Chondrocyte (in vitro differentiated cells): ENCODE data around the gene SLC27A5. TPM values are rescaled to one million over a fixed set of nuclear protein-coding genes. Genes with fewer than 3 reads are reported as not detected.

Experiments used
- DNase-seq: peaks from one replicate; pipeline ENCODE4 v3.0.0; 2021; ENCODE audit warnings: mixed read lengths, low spot score
- H3K27ac Mint-ChIP-seq: one replicate; pipeline ENCODE4 v1.8.0; 2021; ENCODE audit warnings: mild to moderate bottlenecking, moderate library complexity, mixed read lengths; ENCODE audit not compliant: unreplicated experiment
- H3K27me3 Mint-ChIP-seq: 2 replicates; pipeline ENCODE4 v1.8.0; 2021; ENCODE audit warnings: low read depth, mixed read lengths
- H3K36me3 Mint-ChIP-seq: 2 replicates; pipeline ENCODE4 v1.8.0; 2021; ENCODE audit warnings: low read depth, mixed read lengths
- H3K4me1 Mint-ChIP-seq: 2 replicates; pipeline ENCODE4 v1.8.0; 2021; ENCODE audit warnings: low read depth, mild to moderate bottlenecking, mixed read lengths
- H3K4me3 Mint-ChIP-seq: one replicate; pipeline ENCODE4 v1.8.0; 2021; ENCODE audit warnings: mild to moderate bottlenecking, moderate library complexity, mixed read lengths; ENCODE audit not compliant: unreplicated experiment
- H3K9me3 Mint-ChIP-seq: 2 replicates; pipeline ENCODE4 v1.8.0; 2021; ENCODE audit warnings: low read depth, mixed read lengths
- total RNA-seq: library from RNA; stranded (reverse); gene quantifications from 3 replicates; pipeline ENCODE4 v1.2.1, GENCODE V29; 2021
- TF ChIP-seq, protein P1 (sequence below): fragments of 200-600 bp; sonication (generic); IDR thresholded peaks from 2 replicates; pipeline ENCODE4 v1.5.0; 2021; ENCODE audit warnings: antibody characterized with exemption, mild to moderate bottlenecking, moderate library complexity

Gene SLC27A5
- total RNA-seq, 1 donor from 2014 or later: 4.7 TPM

GRCh38 chr19:58548859-58549663 is 37.3 kb upstream of the SLC27A5 start:
- no peaks in the 10 kb centered on the region for H3K9me3 Mint-ChIP-seq
- H3K4me1 Mint-ChIP-seq: peaks cover 26% of the 10 kb centered on the region
- no peak overlapping the region for H3K4me3 Mint-ChIP-seq

DNA sequence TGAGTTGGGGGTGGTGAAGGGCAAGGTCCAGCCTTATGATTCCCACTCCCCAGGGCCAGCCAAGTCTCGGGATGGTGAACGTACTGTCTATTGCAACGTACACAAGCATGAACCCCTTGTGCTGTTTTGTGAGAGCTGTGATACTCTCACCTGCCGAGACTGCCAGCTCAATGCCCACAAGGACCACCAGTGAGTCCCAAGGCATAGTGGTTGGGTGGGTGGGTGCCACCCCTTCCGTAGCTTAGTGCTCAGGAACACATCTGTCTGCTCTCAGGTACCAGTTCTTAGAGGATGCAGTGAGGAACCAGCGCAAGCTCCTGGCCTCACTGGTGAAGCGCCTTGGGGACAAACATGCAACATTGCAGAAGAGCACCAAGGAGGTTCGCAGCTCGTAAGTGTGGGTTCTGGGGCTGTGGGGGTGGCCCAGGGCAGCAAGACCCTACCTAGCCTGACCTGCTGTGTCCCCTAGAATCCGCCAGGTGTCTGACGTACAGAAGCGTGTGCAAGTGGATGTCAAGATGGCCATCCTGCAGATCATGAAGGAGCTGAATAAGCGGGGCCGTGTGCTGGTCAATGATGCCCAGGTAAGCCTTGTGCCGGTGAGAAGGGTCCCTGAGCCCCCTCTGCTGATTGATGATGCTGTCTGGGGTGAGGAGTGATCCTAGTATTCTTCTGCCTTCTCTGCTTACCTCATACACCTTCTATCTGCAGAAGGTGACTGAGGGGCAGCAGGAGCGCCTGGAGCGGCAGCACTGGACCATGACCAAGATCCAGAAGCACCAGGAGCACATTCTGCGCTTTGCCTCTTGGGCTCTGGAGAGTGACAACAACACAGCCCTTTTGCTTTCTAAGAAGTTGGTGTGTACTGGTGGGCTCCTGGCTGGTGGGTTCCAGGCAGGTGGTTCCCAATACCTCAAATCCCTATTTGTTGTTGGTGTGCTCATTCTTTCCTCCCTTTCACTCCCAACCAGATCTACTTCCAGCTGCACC is 35.8 kb upstream of the SLC27A5 start:
- Mint-ChIP-seq H3K4me3 (no peak overlapping the region), H3K9me3 (no peaks in the 10 kb centered on the region), H3K4me1 (peaks cover 26% of the 10 kb centered on the region), H3K27ac (no peak overlapping the region), H3K27me3 (peaks cover 2% of the 10 kb centered on the region), H3K36me3 (peaks cover 31% of the 10 kb centered on the region)
- DNase-seq: peak; percentile 43
- TF ChIP-seq, protein P1, sequence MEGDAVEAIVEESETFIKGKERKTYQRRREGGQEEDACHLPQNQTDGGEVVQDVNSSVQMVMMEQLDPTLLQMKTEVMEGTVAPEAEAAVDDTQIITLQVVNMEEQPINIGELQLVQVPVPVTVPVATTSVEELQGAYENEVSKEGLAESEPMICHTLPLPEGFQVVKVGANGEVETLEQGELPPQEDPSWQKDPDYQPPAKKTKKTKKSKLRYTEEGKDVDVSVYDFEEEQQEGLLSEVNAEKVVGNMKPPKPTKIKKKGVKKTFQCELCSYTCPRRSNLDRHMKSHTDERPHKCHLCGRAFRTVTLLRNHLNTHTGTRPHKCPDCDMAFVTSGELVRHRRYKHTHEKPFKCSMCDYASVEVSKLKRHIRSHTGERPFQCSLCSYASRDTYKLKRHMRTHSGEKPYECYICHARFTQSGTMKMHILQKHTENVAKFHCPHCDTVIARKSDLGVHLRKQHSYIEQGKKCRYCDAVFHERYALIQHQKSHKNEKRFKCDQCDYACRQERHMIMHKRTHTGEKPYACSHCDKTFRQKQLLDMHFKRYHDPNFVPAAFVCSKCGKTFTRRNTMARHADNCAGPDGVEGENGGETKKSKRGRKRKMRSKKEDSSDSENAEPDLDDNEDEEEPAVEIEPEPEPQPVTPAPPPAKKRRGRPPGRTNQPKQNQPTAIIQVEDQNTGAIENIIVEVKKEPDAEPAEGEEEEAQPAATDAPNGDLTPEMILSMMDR: no peak

More at GRCh38 chr19:58548859-58549663, 37.3 kb upstream of the SLC27A5 start:
- peaks cover 36% of the 10 kb centered on the region for H3K36me3 Mint-ChIP-seq
- H3K27me3 Mint-ChIP-seq: no peaks in the 10 kb centered on the region
- TF ChIP-seq, protein P1: no peak
- H3K27ac Mint-ChIP-seq: no peak overlapping the region
- DNase-seq: peak; percentile 77

DNA sequence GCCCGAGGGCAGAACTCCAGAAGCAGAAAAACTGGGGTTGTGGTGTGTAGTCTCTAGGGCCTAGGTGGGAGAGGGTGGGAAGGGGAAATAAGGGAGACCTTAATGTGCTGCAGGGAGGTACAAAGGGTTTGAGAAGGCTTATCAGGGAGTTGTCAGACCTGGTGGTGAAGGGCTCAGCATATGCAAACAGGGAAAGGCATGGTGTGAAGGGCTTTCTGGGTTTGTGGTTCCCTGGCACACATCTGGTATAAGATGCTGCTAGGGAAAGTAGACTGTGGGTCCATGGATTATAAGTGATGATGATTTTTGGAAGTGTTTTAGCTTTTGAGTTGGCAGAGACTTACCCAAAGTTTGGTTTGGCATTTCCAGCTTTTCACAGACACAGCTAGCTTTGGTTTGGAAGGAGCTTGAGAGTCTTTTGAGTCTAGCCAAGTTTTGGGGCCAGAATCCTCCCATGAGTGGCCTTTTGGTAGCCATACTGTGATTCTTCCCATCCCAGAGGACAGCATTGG is 34.3 kb upstream of the SLC27A5 start:
- H3K4me3 Mint-ChIP-seq: peak overlapping the region; percentile 92
- H3K27ac Mint-ChIP-seq: peak overlapping the region; percentile 72

GRCh38 chr19:58545286-58546018 is 33.7 kb upstream of the SLC27A5 start:
- peak; percentile 41 for DNase-seq
- peak overlapping the region; percentile 72 for H3K27ac Mint-ChIP-seq
- TF ChIP-seq, protein P1: no peak
- no peaks in the 10 kb centered on the region for H3K9me3 Mint-ChIP-seq
- H3K4me1 Mint-ChIP-seq: peaks cover 24% of the 10 kb centered on the region
- peaks cover 3% of the 10 kb centered on the region for H3K27me3 Mint-ChIP-seq
- H3K36me3 Mint-ChIP-seq: peaks cover 22% of the 10 kb centered on the region
- peak overlapping the region; percentile 92 for H3K4me3 Mint-ChIP-seq

More for the DNA sequence above, 34.3 kb upstream of the SLC27A5 start:
- TF ChIP-seq, protein P1: no peak
- H3K36me3 Mint-ChIP-seq: peaks cover 24% of the 10 kb centered on the region
- no peak for DNase-seq
- peaks cover 26% of the 10 kb centered on the region for H3K4me1 Mint-ChIP-seq
- H3K27me3 Mint-ChIP-seq: peaks cover 2% of the 10 kb centered on the region
- H3K9me3 Mint-ChIP-seq: no peaks in the 10 kb centered on the region
